Measurements from ENCODE around the gene ATP8B3. TPM values are rescaled to one million over a fixed set of nuclear protein-coding genes. Genes with fewer than 3 reads are reported as not detected.

Gene ATP8B3
- total RNA-seq, 4 donors from 2014 or later = 0.27 to 0.75 TPM; not detected in 2

- Histone ChIP-seq H3K4me3 (peak overlapping the region; percentile 8 to 55 (median 40)), H3K4me1 (peaks cover 65 to 96% (median 92%) of the 10 kb centered on the region in 4 donors), H3K27me3 (no peaks in the 10 kb centered on the region), H3K9me3 (no peaks in the 10 kb centered on the region), H3K27ac (peak overlapping the region; percentile 91 to 96 (median 93)), H3K36me3 (no peaks in the 10 kb centered on the region)
- intact Hi-C loops (cut with DNase I; ENCODE audit: low total_unique reads) = no loop called here
- in situ Hi-C loops (cut with MboI; ENCODE audit: low pct_ligation_motif_present in 1 of 4, low pct_unique_long_range_greater_than_20kb in 1 of 4, low sequenced_read_pairs in 3 of 4) = no loop called here
- no peak for DNase-seq
- 18% methylated on average over 5 of the region's 6 CpGs; no CpG with 5 or more reads in 1 of the 2 donors for WGBS, 2 donors (ENCODE audit: low coverage in 1 of 2)
- no peak for TF ChIP-seq EP300 (IDR thresholded peaks at IDR 0.05; ENCODE audit: low read depth)
Observed at GRCh38 chr19:1856345-1856697, 44.2 kb upstream of the ATP8B3 start.

- Histone ChIP-seq H3K27ac (peak overlapping the region; percentile 91 to 96 (median 93)), H3K4me1 (peaks cover 64 to 92% (median 88%) of the 10 kb centered on the region in 4 donors), H3K27me3 (no peaks in the 10 kb centered on the region), H3K4me3 (peak overlapping the region in 3 of 4 donors; percentile 31 to 55 (median 49)), H3K36me3 (no peaks in the 10 kb centered on the region), H3K9me3 (no peaks in the 10 kb centered on the region)
- intact Hi-C loops (cut with DNase I; ENCODE audit: low total_unique reads) (no loop called here), in situ Hi-C loops (cut with MboI; ENCODE audit: low pct_ligation_motif_present in 1 of 4, low pct_unique_long_range_greater_than_20kb in 1 of 4, low sequenced_read_pairs in 3 of 4) (no loop called here)
- no peak for DNase-seq
- WGBS, 2 donors (ENCODE audit: low coverage in 1 of 2) = 5% methylated on average over 10 of the region's 13 CpGs; no CpG with 5 or more reads in 1 of the 2 donors
- peak in 1 of 5 experiments; percentile 9 for TF ChIP-seq CTCF (IDR thresholded peaks at IDR 0.05)
- no peak for TF ChIP-seq EP300 (IDR thresholded peaks at IDR 0.05; ENCODE audit: low read depth)
- no peak for TF ChIP-seq POLR2A (IDR thresholded peaks at IDR 0.05)
- TF ChIP-seq POLR2AphosphoS5 (IDR thresholded peaks at IDR 0.05) = no peak
Observed at GRCh38 chr19:1855828-1856255, 43.8 kb upstream of the ATP8B3 start.

- intact Hi-C loops (cut with DNase I; ENCODE audit: low total_unique reads) = no loop called here
- in situ Hi-C loops (cut with MboI; ENCODE audit: low pct_ligation_motif_present in 1 of 4, low pct_unique_long_range_greater_than_20kb in 1 of 4, low sequenced_read_pairs in 3 of 4) = no loop called here
- Histone ChIP-seq H3K4me3 (peak overlapping the region in 3 of 4 donors; percentile 31 to 55 (median 49)), H3K9me3 (no peaks in the 10 kb centered on the region), H3K4me1 (peaks cover 58 to 86% (median 82%) of the 10 kb centered on the region in 4 donors), H3K27ac (peak overlapping the region; percentile 91 to 96 (median 93)), H3K36me3 (no peaks in the 10 kb centered on the region), H3K27me3 (no peaks in the 10 kb centered on the region)
- peak; percentile 96 for DNase-seq
- WGBS, 2 donors (ENCODE audit: low coverage in 1 of 2) = 11% methylated on average over 30 of the region's 33 CpGs; no CpG with 5 or more reads in 1 of the 2 donors
- TF ChIP-seq EP300 (IDR thresholded peaks at IDR 0.05; ENCODE audit: low read depth) (no peak), CTCF (IDR thresholded peaks at IDR 0.05) (peak in 1 of 5 experiments; percentile 9), POLR2A (IDR thresholded peaks at IDR 0.05) (peak; percentile 91), POLR2AphosphoS5 (IDR thresholded peaks at IDR 0.05) (peak; percentile 93 to 96 (median 96))
Observed at GRCh38 chr19:1855040-1855827, 43.2 kb upstream of the ATP8B3 start.

- no peaks in the 10 kb centered on the region for H3K36me3 ChIP-seq
- peaks cover 52 to 79% (median 75%) of the 10 kb centered on the region in 4 donors for H3K4me1 ChIP-seq
- 78% methylated on average over 37 of the region's 37 CpGs; no CpG with 5 or more reads in 1 of the 2 donors for WGBS, 2 donors (ENCODE audit: low coverage in 1 of 2)
- peak overlapping the region in 1 of 4 donors; percentile 55 for H3K4me3 ChIP-seq
- peak; percentile 36 for DNase-seq
- H3K27me3 ChIP-seq = no peaks in the 10 kb centered on the region
- peak overlapping the region; percentile 91 to 96 (median 93) for H3K27ac ChIP-seq
- no peaks in the 10 kb centered on the region for H3K9me3 ChIP-seq
- intact Hi-C loops (cut with DNase I; ENCODE audit: low total_unique reads) (no loop called here), in situ Hi-C loops (cut with MboI; ENCODE audit: low pct_ligation_motif_present in 1 of 4, low pct_unique_long_range_greater_than_20kb in 1 of 4, low sequenced_read_pairs in 3 of 4) (no loop called here)
- TF ChIP-seq EP300 (IDR thresholded peaks at IDR 0.05; ENCODE audit: low read depth) = no peak
- TF ChIP-seq POLR2A (IDR thresholded peaks at IDR 0.05) = no peak
- no peak for TF ChIP-seq CTCF (IDR thresholded peaks at IDR 0.05)
- TF ChIP-seq POLR2AphosphoS5 (IDR thresholded peaks at IDR 0.05) = no peak
Observed at GRCh38 chr19:1854542-1855039, 42.5 kb upstream of the ATP8B3 start.
